CD14-positive monocyte (primary cell): Measurements from ENCODE around the gene HARS2. TPM values are rescaled to one million over a fixed set of nuclear protein-coding genes. Genes with fewer than 3 reads are reported as not detected.
"Not testable (repeated sequence)": the region's sequence is repeated elsewhere in the genome, so short reads cannot be mapped to it uniquely, and the experiment has no call there.

Experiments
- DNase-seq, 3 donors: peaks; one replicate each; pipeline ENCODE4 v3.0.0-alpha.2; 2011 to 2022
- H2AFZ ChIP-seq: 2 replicates; pipeline ENCODE4 v1.6.0; 2012; ENCODE audit warnings: mild to moderate bottlenecking, low read depth, low read length, inconsistent platforms; ENCODE audit not compliant: insufficient read depth, poor library complexity, severe bottlenecking
- H3K27ac ChIP-seq, 2 donors: 1 replicate in 1 of 2; 2 replicates in 1 of 2; pipeline ENCODE4 v1.5.1; 2012 to 2013; ENCODE audit warnings: low read length in 2 of 2, control low read depth in 1 of 2, inconsistent platforms in 1 of 2, low read depth in 1 of 2, mild to moderate bottlenecking in 1 of 2
- H3K27me3 ChIP-seq, 2 donors: one replicate each; pipeline versions ENCODE4 v1.6.0 to v1.6.1; 2011 to 2013; ENCODE audit warnings: low read length in 2 of 2; ENCODE audit not compliant: control insufficient read depth in 2 of 2, insufficient read depth in 2 of 2
- H3K36me3 ChIP-seq, 2 donors: replicated peaks in 1 of 2; 1 replicate in 1 of 2; 2 replicates in 1 of 2; pipeline versions ENCODE4 v1.5.1 to v1.6.1; 2012 to 2013; ENCODE audit warnings: low read length in 2 of 2, control low read depth in 1 of 2, inconsistent platforms in 1 of 2, mild to moderate bottlenecking in 1 of 2; ENCODE audit not compliant: insufficient read depth in 2 of 2, control insufficient read depth in 1 of 2
- H3K4me1 ChIP-seq, 2 donors: 1 replicate in 1 of 2; 2 replicates in 1 of 2; pipeline versions ENCODE4 v1.5.1 to v1.6.1; 2012 to 2013; ENCODE audit warnings: low read length in 2 of 2, control low read depth in 1 of 2, inconsistent platforms in 1 of 2, mild to moderate bottlenecking in 1 of 2, moderate library complexity in 1 of 2; ENCODE audit not compliant: insufficient read depth in 2 of 2, control insufficient read depth in 1 of 2
- H3K4me2 ChIP-seq: replicated peaks from 2 replicates; pipeline ENCODE3; 2012; ENCODE audit warnings: low read length, moderate library complexity, mild to moderate bottlenecking; ENCODE audit not compliant: poor library complexity, severe bottlenecking; ENCODE audit errors: extremely low read depth
- H3K4me3 ChIP-seq, 3 experiments: fragments of 200-600 bp in 1 of 3; sonication (generic) in 1 of 3; replicated peaks in 1 of 3; 1 replicate in 2 of 3; 2 replicates in 1 of 3; pipeline ENCODE4 v1.5.1; 2011 to 2013; ENCODE audit warnings: low read length in 3 of 3, mild to moderate bottlenecking in 3 of 3, control low read depth in 2 of 3, low read depth in 2 of 3, inconsistent platforms in 1 of 3, moderate library complexity in 1 of 3
- H3K79me2 ChIP-seq: 2 replicates; pipeline ENCODE4 v1.6.0; 2012; ENCODE audit warnings: mild to moderate bottlenecking, control low read depth, inconsistent platforms, low read length, moderate library complexity; ENCODE audit not compliant: insufficient read depth
- H3K9ac ChIP-seq: 2 replicates; pipeline ENCODE4 v1.6.0; 2017; ENCODE audit warnings: low read length, mild to moderate bottlenecking; ENCODE audit not compliant: insufficient read depth, poor library complexity, severe bottlenecking
- H3K9me3 ChIP-seq, 2 donors: replicated peaks in 1 of 2; 1 replicate in 1 of 2; 2 replicates in 1 of 2; pipeline versions ENCODE4 v1.5.1 to v1.6.1; 2012 to 2013; ENCODE audit warnings: low read length in 2 of 2, control low read depth in 1 of 2; ENCODE audit not compliant: control insufficient read depth in 1 of 2, insufficient read depth in 1 of 2
- H4K20me1 ChIP-seq: 2 replicates; pipeline ENCODE4 v1.6.0; 2012; ENCODE audit warnings: mild to moderate bottlenecking, low read length, control low read depth, moderate library complexity; ENCODE audit not compliant: insufficient read depth
- H3K27ac Mint-ChIP-seq, 7 donors: one replicate each; pipeline ENCODE4 v1.8.0; 2020; ENCODE audit warnings: mild to moderate bottlenecking in 7 of 7, mixed read lengths in 7 of 7, moderate library complexity in 6 of 7, inconsistent platforms in 2 of 7
- H3K27me3 Mint-ChIP-seq, 3 donors: one replicate each; pipeline ENCODE4 v1.8.0; 2021 to 2022; ENCODE audit warnings: low read depth in 3 of 3, mild to moderate bottlenecking in 3 of 3, mixed read lengths in 3 of 3, moderate library complexity in 3 of 3, inconsistent platforms in 1 of 3
- H3K36me3 Mint-ChIP-seq, 2 donors: one replicate each; pipeline ENCODE4 v1.8.0; 2020; ENCODE audit warnings: mixed read lengths in 2 of 2, inconsistent platforms in 1 of 2, mild to moderate bottlenecking in 1 of 2
- H3K4me1 Mint-ChIP-seq: one replicate; pipeline ENCODE4 v1.8.0; 2020; ENCODE audit warnings: mild to moderate bottlenecking, mixed read lengths
- H3K4me3 Mint-ChIP-seq, 2 donors: one replicate each; pipeline ENCODE4 v1.8.0; 2020; ENCODE audit warnings: mild to moderate bottlenecking in 2 of 2, mixed read lengths in 2 of 2, moderate library complexity in 1 of 2
- H3K9me3 Mint-ChIP-seq, 7 donors: one replicate each; pipeline ENCODE4 v1.8.0; 2020 to 2022; ENCODE audit warnings: mixed read lengths in 7 of 7, mild to moderate bottlenecking in 6 of 7, moderate library complexity in 6 of 7, inconsistent platforms in 2 of 7
- WGBS: methylation state at CpG from one replicate; pipeline ENCODE4 v1.1.5; 2013; ENCODE audit warnings: missing lambda C conversion rate; ENCODE audit not compliant: insufficient coverage; 5-methylcytosine and 5-hydroxymethylcytosine counted together
- intact Hi-C, 2 donors: fragments of 100-400 bp; cut with micrococcal nuclease; formaldehyde crosslinking; loops; one replicate each; pipeline versions ENCODE4 v1.15.0 to v1.15.1; 2023
- polyA plus RNA-seq, 3 donors: library from polyadenylated mRNA; depleted of rRNA in 1 of 3; unstranded in 2 of 3; stranded (reverse) in 1 of 3; fragments of 300-500 nt in 2 of 3; fragments of >200 nt in 1 of 3; fragmentation: Illumina TruSeq in 2 of 3; gene quantifications; 1 replicate in 2 of 3; 2 replicates in 1 of 3; pipeline ENCODE4 v1.2.3, GENCODE V29; 2012 to 2021
- TF ChIP-seq, protein P1 (sequence below): fragments of 200-600 bp; IDR thresholded peaks from one replicate; pipeline ENCODE4 v1.8.0; 2022; ENCODE audit warnings: antibody characterized with exemption, mild to moderate bottlenecking

Gene HARS2
- polyA plus RNA-seq, 3 donors, result 6.4 to 26.1 (median 8.3) TPM

DNA sequence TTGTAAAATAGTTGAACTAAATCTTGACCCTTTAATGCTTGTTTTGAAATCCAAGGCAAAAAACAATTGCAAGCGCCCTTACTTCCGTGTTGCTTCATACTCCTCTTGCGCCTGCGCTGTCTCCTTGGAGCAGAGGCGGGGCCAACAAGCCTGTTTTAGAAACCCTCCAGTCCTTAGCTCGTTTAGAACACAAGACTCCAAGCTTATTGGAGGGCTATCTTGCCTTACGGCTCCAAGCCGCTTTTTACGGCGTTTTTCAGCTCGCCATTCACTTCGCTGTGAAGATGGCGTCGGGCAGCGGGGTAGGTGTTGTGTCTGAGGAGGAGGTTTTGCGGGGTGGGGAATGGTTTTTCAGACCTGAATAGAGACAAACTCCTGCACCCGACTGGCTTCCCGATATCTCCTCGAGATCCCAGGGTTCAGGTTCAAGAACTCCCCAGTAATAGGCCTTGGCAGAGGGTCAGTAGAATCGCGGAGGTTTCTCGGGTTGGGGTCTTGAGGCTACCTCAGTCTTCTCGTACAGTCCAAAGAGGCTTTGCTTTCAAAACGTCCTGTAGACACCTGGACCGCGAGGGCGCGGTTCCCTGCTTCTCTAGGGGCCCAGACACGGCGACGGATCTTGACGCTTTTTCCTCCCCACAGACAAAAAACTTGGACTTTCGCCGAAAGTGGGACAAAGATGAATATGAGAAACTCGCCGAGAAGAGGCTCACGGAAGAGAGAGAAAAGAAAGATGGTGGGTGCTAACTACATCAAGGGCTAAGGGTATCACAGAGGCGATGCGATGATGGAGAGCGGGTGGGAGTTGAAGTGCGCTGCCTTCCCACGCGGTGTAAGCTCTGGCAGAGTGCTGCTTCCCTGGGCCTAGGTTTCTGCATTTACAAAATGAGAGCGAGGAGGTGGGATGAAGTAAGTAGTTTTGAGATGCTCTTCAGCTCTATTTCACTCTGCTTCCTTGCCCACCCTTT lies 9.2 kb downstream of the HARS2 start, which contains the start of gene ZMAT2:
ZMAT2 (plus strand) TSS at position 271 of the 968 bp plus-strand sequence; CDS start at position 285, 14 bp downstream.
- H3K4me1 Mint-ChIP-seq, result peaks cover 19% of the 10 kb centered on the region
- H3K9ac ChIP-seq, result peak within 1 kb of the TSS; percentile 79
- H3K36me3 ChIP-seq, result peaks cover 69 to 80% of the 10 kb centered on the region in 2 donors
- H3K4me1 ChIP-seq, result peaks cover 18 to 22% of the 10 kb centered on the region in 2 donors
- H3K79me2 ChIP-seq, result peaks cover 25% of the 10 kb centered on the region
- DNase-seq, result peak; percentile 95 to 99 (median 98)
- peak within 1 kb of the TSS; percentile 74 to 90 for H3K27ac ChIP-seq
- H3K27me3 ChIP-seq, result no peaks in the 10 kb centered on the region
- peaks cover 0 to 2% (median 0%) of the 10 kb centered on the region in 7 donors for H3K9me3 Mint-ChIP-seq
- peaks cover 75 to 81% of the 10 kb centered on the region in 2 donors for H3K36me3 Mint-ChIP-seq
- WGBS, result under 1% methylated on average over 31 of the region's 44 CpGs
- H3K4me3 ChIP-seq, result peak within 1 kb of the TSS; percentile 74 to 89 (median 88)
- peak within 1 kb of the TSS; percentile 82 for H3K4me2 ChIP-seq
- H3K27me3 Mint-ChIP-seq, result no peaks in the 10 kb centered on the region
- intact Hi-C loops, result loop anchor here (10.0 kb wide), 2 partner anchors 56 to 586 kb away; partner anchors contain the start of genes IK (in 1 of the 2), NDUFA2 (in 1 of the 2) and PURA (in 1 of the 2)
- H3K4me3 Mint-ChIP-seq, result peak within 1 kb of the TSS; percentile 96 to 99
- H4K20me1 ChIP-seq, result no peaks in the 10 kb centered on the region
- peak within 1 kb of the TSS; percentile 94 to 97 (median 97) for H3K27ac Mint-ChIP-seq
- H3K9me3 ChIP-seq, result no peaks in the 10 kb centered on the region
- TF ChIP-seq, protein P1, sequence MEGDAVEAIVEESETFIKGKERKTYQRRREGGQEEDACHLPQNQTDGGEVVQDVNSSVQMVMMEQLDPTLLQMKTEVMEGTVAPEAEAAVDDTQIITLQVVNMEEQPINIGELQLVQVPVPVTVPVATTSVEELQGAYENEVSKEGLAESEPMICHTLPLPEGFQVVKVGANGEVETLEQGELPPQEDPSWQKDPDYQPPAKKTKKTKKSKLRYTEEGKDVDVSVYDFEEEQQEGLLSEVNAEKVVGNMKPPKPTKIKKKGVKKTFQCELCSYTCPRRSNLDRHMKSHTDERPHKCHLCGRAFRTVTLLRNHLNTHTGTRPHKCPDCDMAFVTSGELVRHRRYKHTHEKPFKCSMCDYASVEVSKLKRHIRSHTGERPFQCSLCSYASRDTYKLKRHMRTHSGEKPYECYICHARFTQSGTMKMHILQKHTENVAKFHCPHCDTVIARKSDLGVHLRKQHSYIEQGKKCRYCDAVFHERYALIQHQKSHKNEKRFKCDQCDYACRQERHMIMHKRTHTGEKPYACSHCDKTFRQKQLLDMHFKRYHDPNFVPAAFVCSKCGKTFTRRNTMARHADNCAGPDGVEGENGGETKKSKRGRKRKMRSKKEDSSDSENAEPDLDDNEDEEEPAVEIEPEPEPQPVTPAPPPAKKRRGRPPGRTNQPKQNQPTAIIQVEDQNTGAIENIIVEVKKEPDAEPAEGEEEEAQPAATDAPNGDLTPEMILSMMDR, result no peak
- H2AFZ ChIP-seq, result peak within 1 kb of the TSS; percentile 82

DNA sequence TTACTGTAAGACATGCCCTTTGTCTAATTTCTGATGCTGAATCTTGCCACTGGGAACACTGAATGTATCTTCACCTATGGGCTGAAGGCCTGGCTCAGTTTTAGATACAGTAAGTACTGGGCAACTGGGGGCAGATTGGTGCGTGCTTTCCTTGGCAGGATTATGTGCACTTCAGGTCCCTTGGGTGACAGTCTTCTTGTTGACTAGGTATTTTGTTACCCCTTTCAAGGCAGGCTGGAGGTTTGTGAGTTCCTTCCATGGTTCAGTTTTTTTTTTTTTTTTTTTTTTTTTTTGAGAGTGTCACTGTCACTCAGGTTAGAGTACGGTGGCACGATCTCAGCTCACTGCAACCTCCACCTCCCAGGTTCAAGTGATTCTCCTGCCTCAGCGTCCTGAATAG lies 16.6 kb downstream of the HARS2 start:
- H3K4me1 Mint-ChIP-seq, result peaks cover 13% of the 10 kb centered on the region
- peaks cover 36 to 51% of the 10 kb centered on the region in 2 donors for H3K36me3 ChIP-seq
- H3K9ac ChIP-seq, result no peak overlapping the region
- no peaks in the 10 kb centered on the region for H4K20me1 ChIP-seq
- no peak overlapping the region for H2AFZ ChIP-seq
- H3K27me3 ChIP-seq, result no peaks in the 10 kb centered on the region
- peaks cover 5 to 13% of the 10 kb centered on the region in 2 donors for H3K4me1 ChIP-seq
- H3K36me3 Mint-ChIP-seq, result peaks cover 38 to 51% of the 10 kb centered on the region in 2 donors
- no peak overlapping the region for H3K27ac ChIP-seq
- H3K79me2 ChIP-seq, result peaks cover 2% of the 10 kb centered on the region
- H3K9me3 Mint-ChIP-seq, result peaks cover 0 to 5% (median 0%) of the 10 kb centered on the region in 7 donors
- intact Hi-C loops, result loop anchor here (10.0 kb wide), 2 partner anchors 63 to 593 kb away; partner anchors contain the start of genes IK (in 1 of the 2), NDUFA2 (in 1 of the 2) and PURA (in 1 of the 2)
- peaks cover 1 to 5% (median 5%) of the 10 kb centered on the region in 3 donors for H3K27me3 Mint-ChIP-seq
- no peak overlapping the region for H3K4me2 ChIP-seq
- DNase-seq, result no peak
- no peak overlapping the region for H3K4me3 ChIP-seq
- 100% methylated on average over 1 of the region's 4 CpGs for WGBS
- no peak overlapping the region for H3K4me3 Mint-ChIP-seq
- TF ChIP-seq, protein P1, result no peak
- H3K9me3 ChIP-seq, result no peaks in the 10 kb centered on the region
- no peak overlapping the region for H3K27ac Mint-ChIP-seq

DNA sequence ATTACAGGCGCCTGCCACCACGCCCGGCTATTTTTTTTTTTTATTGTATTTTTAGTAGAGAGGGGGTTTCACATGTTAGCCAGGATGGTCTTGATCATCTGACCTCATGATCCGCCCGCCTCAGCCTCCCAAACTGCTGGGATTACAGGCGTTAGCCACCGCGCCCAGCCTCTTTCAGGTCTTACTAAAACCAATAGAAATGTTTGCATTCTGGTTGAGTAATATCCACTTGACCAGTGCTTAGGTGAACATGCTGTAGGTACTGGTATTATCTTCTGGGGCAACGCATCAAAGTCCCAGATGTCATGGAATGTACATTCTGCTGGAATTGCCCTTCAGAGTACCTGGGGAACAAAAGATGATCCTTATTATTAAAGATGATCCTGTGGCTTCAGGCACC lies 17.5 kb downstream of the HARS2 start:
- Mint-ChIP-seq H3K27ac (peak overlapping the region in 1 of 7 donors; percentile 73), H3K4me1 (peaks cover 13% of the 10 kb centered on the region), H3K36me3 (peaks cover 29 to 41% of the 10 kb centered on the region in 2 donors)
- not testable (repeated sequence) for H3K9me3 Mint-ChIP-seq, H4K20me1 ChIP-seq, H3K4me2 ChIP-seq, H3K4me3 ChIP-seq, H3K9ac ChIP-seq, H3K4me3 Mint-ChIP-seq, DNase-seq, H3K27me3 ChIP-seq, H3K27ac ChIP-seq, H3K79me2 ChIP-seq, H3K9me3 ChIP-seq, H2AFZ ChIP-seq, H3K27me3 Mint-ChIP-seq
- Histone ChIP-seq H3K36me3 (peaks cover 28 to 41% of the 10 kb centered on the region in 2 donors), H3K4me1 (peaks cover 5 to 13% of the 10 kb centered on the region in 2 donors)
- intact Hi-C loops, result loop anchor here (10.0 kb wide), 2 partner anchors 64 to 594 kb away; partner anchors contain the start of genes IK (in 1 of the 2), NDUFA2 (in 1 of the 2) and PURA (in 1 of the 2)
- WGBS, result 90% methylated on average over 2 of the region's 9 CpGs
